Endothelial cell of hepatic sinusoid (primary cell): ENCODE measurements around the gene PLG.
"Not testable (repeated sequence)": the region's sequence is repeated elsewhere in the genome, so short reads cannot be mapped to it uniquely, and the experiment has no call there.

Experiments used
- in situ Hi-C: cut with HindIII; loops from 2 replicates; pipeline ENCODE4 v1.10.0; 2017; ENCODE audit warnings: low sequenced_read_pairs

The PLG gene

DNA sequence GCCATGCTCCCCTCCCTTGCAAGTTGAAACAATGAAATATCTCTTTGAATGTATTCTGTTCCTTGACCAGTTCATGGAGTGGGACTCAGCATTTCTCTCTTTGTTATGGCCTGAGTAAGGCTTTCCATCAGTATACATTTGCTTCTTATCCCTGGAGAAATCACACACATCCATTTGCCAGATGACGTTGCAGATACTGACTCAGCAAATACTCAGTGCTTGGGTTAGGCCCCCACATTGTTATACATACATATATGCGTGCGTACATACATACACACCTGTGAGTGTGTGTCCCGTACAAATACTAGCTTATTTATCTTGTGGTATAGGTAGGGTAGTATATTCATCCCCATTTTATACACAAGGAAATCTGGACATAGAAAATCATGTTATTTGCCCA, 72.4 kb downstream of the PLG start:
- in situ Hi-C loops, result no loop called here

- in situ Hi-C loops, result no loop called here
These were observed 73.9 kb downstream of the PLG start for GRCh38 chr6:160775792-160776580.

DNA sequence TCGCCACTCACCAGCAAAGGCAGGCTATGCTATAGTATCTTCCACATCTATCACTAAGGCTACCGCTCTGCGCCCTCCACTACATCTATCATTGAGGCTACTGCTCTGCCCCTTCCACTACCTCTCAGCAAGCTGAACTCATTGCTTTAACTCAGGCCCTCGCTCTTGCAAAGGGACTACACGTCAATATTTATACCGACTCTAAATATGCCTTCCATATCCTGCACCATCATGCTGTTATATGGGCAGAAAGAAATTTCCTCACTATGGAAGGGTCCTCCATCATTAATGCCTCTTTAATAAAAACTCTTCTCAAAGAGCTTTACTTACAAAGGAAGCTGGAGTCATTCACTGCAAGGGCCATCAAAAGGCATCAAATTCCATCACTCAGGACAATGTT, 77.1 kb downstream of the PLG start:
- in situ Hi-C loops, result not testable (repeated sequence)

DNA sequence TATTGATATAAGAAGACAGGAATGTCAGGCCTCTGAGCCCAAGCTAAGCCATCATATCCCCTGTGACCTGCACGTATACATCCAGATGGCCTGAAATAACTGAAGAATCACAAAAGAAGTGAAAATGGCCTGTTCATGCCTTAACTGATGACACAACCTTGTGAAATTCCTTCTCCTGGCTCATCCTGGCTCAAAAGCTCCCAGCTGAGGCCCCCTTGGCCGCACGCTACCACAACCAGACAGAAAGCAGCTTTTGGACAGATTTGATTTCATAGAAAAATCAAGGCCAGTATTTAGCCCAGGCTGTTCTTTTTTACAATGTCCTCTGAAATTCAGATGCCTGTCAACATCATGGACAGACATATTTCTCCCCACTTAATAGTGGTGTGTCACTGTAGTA, 78.6 kb downstream of the PLG start:
- in situ Hi-C loops, result not testable (repeated sequence)

DNA sequence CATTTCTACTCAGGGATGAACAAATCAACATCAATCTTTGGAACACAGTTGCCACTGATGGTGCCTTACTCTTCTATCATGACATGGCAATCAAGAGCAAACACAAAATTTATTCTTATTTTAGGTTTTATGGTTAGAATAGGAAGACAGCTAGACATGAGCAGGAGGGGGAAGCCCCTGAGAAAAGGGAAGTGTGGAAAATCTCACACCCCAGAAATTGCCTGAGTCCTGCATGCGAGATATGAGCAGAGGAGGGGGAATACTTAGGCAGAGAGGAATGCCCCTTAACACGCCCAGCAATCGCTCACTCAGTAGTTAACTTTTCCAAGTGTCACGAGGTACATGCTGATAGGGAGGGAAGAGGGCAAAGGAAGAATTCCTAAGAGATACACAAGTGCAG, 79.3 kb downstream of the PLG start:
- in situ Hi-C loops, result no loop called here

DNA sequence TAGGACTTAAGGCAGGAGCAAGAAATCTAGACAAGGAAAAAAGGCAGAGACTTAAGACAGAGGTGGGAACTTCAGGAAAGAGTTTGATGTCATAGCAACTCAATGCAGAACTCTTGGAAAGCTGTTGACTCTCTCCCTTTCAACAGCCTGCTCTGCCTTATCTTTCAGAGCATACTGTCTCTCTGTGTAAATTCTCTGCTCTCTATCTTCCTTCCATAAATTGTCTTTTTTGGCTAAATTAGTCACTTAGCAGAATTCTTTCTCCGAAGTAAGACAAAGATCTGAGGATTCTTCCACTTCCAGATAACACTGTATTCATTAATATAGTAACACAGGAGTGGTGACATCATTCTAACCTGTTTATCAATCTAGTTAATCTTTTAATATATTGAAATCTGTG, 80.2 kb downstream of the PLG start:
- in situ Hi-C loops, result no loop called here

- in situ Hi-C loops, result no loop called here
These were observed 81.7 kb downstream of the PLG start for GRCh38 chr6:160783741-160784140.

- in situ Hi-C loops, result not testable (repeated sequence)
These were observed 86.1 kb downstream of the PLG start for GRCh38 chr6:160788126-160788525.

- in situ Hi-C loops, result no loop called here
These were observed 86.8 kb downstream of the PLG start for GRCh38 chr6:160788806-160789205.

DNA sequence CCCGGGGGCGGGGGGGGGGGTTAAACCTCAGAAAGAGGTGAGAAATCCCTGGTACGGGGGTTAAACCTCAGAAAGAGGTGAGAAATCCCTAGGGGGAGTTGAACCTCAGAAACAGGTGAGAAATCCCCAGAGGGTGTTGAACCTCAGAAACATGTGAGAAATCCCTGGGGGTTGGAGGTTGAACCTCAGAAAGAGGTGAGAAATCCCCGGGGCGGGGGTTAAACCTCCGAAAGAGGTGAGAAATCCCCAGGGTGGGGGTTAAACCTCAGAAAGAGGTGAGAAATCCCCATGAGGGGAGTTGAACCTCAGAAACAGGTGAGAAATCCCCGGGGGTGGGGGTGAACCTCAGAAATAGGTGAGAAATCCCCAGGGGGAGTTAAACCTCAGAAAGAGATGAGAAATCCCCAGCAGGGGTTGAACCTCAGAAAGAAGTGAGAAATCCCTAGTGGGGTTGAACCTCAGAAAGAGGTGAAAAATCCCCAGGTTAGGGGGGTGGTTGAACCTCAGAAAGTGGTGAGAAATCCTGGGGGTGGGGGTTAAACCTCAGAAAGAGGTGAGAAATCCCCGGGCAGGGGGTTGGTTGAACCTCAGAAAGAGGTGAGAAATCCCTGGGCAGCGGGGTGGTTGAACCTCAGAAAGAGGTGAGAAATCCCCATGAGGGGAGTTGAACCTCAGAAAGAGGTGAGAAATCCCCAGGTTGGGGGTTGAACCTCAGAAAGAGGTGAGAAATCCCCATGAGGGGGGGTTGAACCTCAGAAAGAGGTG, 87.4 kb downstream of the PLG start:
- in situ Hi-C loops, result no loop called here

GRCh38 chr6:160790028-160790792, 88.2 kb downstream of the PLG start:
- in situ Hi-C loops, result no loop called here

DNA sequence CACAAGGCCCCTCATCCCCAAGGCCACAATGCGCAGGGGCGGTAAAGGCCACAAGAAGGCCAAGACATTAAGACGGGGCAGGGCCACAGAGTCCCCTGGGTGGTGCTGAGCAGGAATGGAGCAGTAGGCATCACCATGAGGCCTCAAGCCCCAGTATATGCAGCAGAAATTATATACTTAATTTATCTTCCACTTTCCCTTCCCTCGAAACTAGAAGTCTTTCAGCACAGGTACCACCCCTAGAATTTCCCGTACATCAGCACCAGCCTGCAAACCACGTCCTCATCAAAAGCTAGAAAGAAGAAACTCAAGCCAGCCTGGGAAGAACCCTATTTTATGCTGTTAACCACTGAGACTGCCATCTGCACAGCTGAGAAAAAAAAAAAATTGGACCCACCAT, 89.4 kb downstream of the PLG start:
- in situ Hi-C loops, result no loop called here

DNA sequence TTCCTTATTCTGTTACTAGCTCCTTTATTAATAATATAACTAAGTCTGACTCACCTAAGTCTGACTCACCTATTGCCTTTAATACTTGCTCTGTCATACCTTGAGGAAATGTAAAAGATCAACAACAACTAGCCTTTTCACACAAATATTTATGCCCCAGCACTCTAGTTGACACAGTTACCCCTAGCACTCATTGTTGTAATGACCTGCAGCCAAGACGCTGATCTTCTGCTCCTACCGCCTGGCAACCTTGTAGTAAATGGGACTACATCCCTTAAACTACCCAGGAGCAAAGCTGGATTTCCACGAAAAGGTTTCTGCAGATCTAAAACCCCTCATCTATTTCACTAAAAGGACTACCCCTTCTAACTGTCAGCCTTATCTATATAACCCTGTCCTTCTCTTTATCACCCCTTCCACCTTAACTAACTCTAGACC, 90.0 kb downstream of the PLG start:
- in situ Hi-C loops, result no loop called here

- in situ Hi-C loops, result no loop called here
These were observed 90.7 kb downstream of the PLG start for GRCh38 chr6:160792708-160793107.

DNA sequence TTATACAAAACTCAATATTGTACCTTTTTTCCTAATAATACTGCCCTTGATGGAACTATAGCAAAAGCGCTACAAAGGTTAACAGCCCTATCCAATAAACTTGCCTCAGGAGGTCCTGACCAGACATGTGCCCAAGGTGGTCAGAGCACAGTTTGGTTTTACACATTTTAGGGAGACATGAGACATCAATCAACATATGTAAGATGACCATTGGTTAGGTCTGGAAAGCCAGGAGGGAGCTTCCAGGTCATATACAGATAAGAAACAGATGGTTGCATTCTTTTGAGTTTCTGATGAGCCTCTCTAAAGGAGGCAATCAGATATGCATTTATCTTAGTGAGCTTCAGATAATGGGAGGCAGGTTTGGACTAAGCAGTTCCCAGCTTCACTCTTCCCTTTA, 91.6 kb downstream of the PLG start:
- in situ Hi-C loops, result no loop called here

GRCh38 chr6:160795721-160796120, 93.7 kb downstream of the PLG start:
- in situ Hi-C loops, result no loop called here

GRCh38 chr6:160798625-160799024, 96.6 kb downstream of the PLG start:
- in situ Hi-C loops, result no loop called here

GRCh38 chr6:160799801-160800506, 97.9 kb downstream of the PLG start:
- in situ Hi-C loops, result no loop called here

DNA sequence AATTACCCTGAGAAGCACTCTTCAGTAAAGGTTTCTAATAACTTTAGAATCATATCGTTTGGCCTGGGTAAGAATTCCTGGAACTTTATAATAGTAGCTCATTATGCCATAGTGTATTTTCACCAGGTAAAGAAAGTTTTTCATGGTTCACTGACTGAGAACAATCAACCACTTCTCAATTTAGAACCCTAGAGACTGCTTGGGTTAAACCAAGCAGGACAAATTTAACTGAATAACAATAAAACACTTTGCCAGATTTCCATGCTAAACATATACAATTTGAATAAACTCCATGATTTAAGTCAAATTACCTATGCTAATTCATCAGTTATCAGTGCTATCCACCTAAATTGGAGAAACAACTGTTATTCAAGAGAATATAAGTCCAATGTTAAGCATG, 99.4 kb downstream of the PLG start:
- in situ Hi-C loops, result no loop called here

- in situ Hi-C loops, result not testable (repeated sequence)
These were observed 100.0 kb downstream of the PLG start for GRCh38 chr6:160802049-160802448.
